PC-3 (cell line): ENCODE measurements around the gene RNASEL. TPM values are rescaled to one million over a fixed set of nuclear protein-coding genes. Genes with fewer than 3 reads are reported as not detected.

ENCODE experiments used
- ATAC-seq: fragments of 200-7000 bp; cut with Tn5 transposase; 2 replicates; pipeline ENCODE4 v1.9.1; 2020; ENCODE audit warnings: mild to moderate bottlenecking, moderate library complexity
- BruUV-seq: library from RNA; stranded (reverse); fragments of 400-500 nt; replicated peaks from 2 replicates; lab custom pipeline; 2021; lab: Mats Ljungman, UMichigan
- CTCF ChIA-PET: fragments of 300-600 bp; sonication (Branson Sonifier 250); formaldehyde crosslinking; loops from one replicate; lab custom pipeline; 2022; ENCODE audit warnings: antibody characterized with exemption; lab: Charles Lee
- POLR2A ChIA-PET: fragments of 300-600 bp; sonication (Branson Sonifier 250); formaldehyde crosslinking; loops from one replicate; lab custom pipeline; 2022; ENCODE audit warnings: antibody characterized with exemption; ENCODE audit not compliant: unreplicated experiment; lab: Charles Lee
- DNase-seq: peaks from one replicate; pipeline ENCODE4 v3.0.0-alpha.2; 2015
- H2AFZ ChIP-seq: fragments of 300-600 bp; sonication (generic); 2 replicates; pipeline ENCODE4 v1.6.0; 2016; ENCODE audit warnings: antibody characterized with exemption, low read length
- H3F3A ChIP-seq: fragments of 300-600 bp; sonication (generic); one replicate; pipeline ENCODE4 v1.6.0; 2017; ENCODE audit warnings: antibody characterized with exemption, low read length, control low read depth, mild to moderate bottlenecking; ENCODE audit not compliant: unreplicated experiment
- H3K27ac ChIP-seq: fragments of 300-600 bp; sonication (generic); 2 replicates; pipeline ENCODE4 v1.5.1; 2016; ENCODE audit warnings: mild to moderate bottlenecking, low read length
- H3K27me3 ChIP-seq: fragments of 300-600 bp; sonication (generic); 2 replicates; pipeline ENCODE4 v1.6.1; 2016; ENCODE audit warnings: low read length, mixed read lengths
- H3K36me3 ChIP-seq: fragments of 300-600 bp; sonication (generic); 2 replicates; pipeline ENCODE4 v1.6.1; 2016; ENCODE audit warnings: low read depth, mixed run types, low read length, mixed read lengths
- H3K4me1 ChIP-seq: fragments of 300-600 bp; sonication (generic); 2 replicates; pipeline ENCODE4 v1.5.1; 2016; ENCODE audit warnings: low read length; ENCODE audit not compliant: insufficient read depth
- H3K4me2 ChIP-seq: fragments of 300-600 bp; sonication (generic); 2 replicates; pipeline ENCODE4 v1.6.0; 2016; ENCODE audit warnings: low read length
- H3K4me3 ChIP-seq: fragments of 300-600 bp; sonication (generic); 2 replicates; pipeline ENCODE4 v1.5.1; 2016; ENCODE audit warnings: mild to moderate bottlenecking, low read length, mixed read lengths
- H3K79me2 ChIP-seq: fragments of 300-600 bp; sonication (generic); 2 replicates; pipeline ENCODE4 v1.6.1; 2017; ENCODE audit warnings: low read length, mixed read lengths
- H3K9ac ChIP-seq: fragments of 300-600 bp; sonication (generic); 2 replicates; pipeline ENCODE4 v1.6.0; 2016; ENCODE audit warnings: mild to moderate bottlenecking, low read length
- H3K9me2 ChIP-seq: fragments of 300-600 bp; sonication (generic); replicated peaks from 2 replicates; pipeline ENCODE4 v1.6.1; 2016; ENCODE audit warnings: mixed run types, low read length, mixed read lengths
- H3K9me3 ChIP-seq: fragments of 300-600 bp; sonication (generic); 2 replicates; pipeline ENCODE4 v1.6.1; 2016; ENCODE audit warnings: low read length, mixed read lengths
- H4K20me1 ChIP-seq: fragments of 300-600 bp; sonication (generic); 2 replicates; pipeline ENCODE4 v1.6.1; 2016; ENCODE audit warnings: low read length, mixed read lengths
- EZH2 ChIP-seq: fragments of 300-600 bp; sonication (generic); IDR thresholded peaks from one replicate; pipeline ENCODE4 v1.6.1; 2017; ENCODE audit warnings: antibody characterized with exemption, mild to moderate bottlenecking, low read length; ENCODE audit not compliant: unreplicated experiment
- EZH2phosphoT487 ChIP-seq: fragments of 300-600 bp; sonication (generic); IDR thresholded peaks from 2 replicates; pipeline ENCODE4 v1.6.1; 2018; ENCODE audit warnings: mild to moderate bottlenecking, antibody characterized with exemption, low read length, borderline replicate concordance
- intact Hi-C: fragments of 100-400 bp; cut with micrococcal nuclease; formaldehyde crosslinking; loops from 2 replicates; pipeline ENCODE4 v1.9.0; 2023
- total RNA-seq: library from RNA; depleted of rRNA; stranded (reverse); fragments of >200 nt; gene quantifications from 2 replicates; pipeline ENCODE4 v1.2.3, GENCODE V29; 2014
- TF ChIP-seq, protein P1 (sequence below): fragments of 300-600 bp; sonication (generic); conservative IDR thresholded peaks from 2 replicates; pipeline ENCODE4 v1.5.1; 2017; ENCODE audit warnings: antibody characterized with exemption, low read depth, mild to moderate bottlenecking, low read length

RNASEL gene
- total RNA-seq, 1 experiment from 2014 or later, result 1.3 TPM

DNA sequence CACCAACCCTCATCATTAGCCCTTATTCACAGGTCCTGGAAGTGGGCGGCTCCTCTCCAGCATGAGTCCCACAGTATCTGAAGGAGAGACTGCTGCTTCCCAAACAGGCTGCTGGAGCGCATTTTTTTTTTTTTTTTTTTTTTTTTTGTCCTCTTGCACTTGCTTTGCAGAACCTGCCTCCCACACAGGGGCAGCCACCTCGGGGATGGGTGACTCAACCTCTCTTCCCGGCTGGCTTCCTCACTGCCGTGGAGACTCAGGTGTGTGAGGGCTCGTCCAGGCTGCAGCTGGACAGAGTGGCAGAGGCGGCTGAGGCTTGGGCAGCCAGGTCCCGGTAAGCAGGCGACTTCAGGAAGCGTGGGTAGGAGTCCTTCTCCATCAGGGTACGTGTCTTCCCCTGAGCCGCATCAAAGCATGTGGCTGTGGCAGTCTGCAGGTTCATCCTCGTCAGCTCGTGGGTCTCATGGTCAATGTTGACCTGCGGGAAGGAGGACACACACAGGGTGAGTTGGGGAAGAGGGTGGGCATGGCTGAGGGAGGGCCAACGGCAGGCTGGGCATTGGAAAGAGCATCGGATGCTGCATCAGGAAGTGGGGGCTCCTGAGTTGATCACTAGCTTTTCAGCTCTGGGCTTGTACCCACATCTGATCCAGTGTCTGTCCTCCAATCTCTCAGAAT lies 11.1 kb upstream of the RNASEL start:
- ChIA-PET CTCF (interaction anchor here (2.2 kb wide), 1 partner anchor 186 kb away, joined by 12 read pairs; no protein-coding TSS in a partner anchor), POLR2A (no interaction called here)
- H3K79me2 ChIP-seq, result no peaks in the 10 kb centered on the region
- no peaks in the 10 kb centered on the region for H3K9me3 ChIP-seq
- H3K4me1 ChIP-seq, result peaks cover 7% of the 10 kb centered on the region
- H3K9me2 ChIP-seq, result no peaks in the 10 kb centered on the region
- DNase-seq, result no peak
- 0 out of 2 replicates have a peak, but pooled peaks cover 3% of the 10 kb centered on the region for H3K36me3 ChIP-seq
- no TSS peak for BruUV-seq
- H3K4me3 ChIP-seq, result no peak overlapping the region
- no peak overlapping the region for H3K4me2 ChIP-seq
- H4K20me1 ChIP-seq, result no peaks in the 10 kb centered on the region
- H3K27me3 ChIP-seq, result no peaks in the 10 kb centered on the region
- H3K9ac ChIP-seq, result no peak overlapping the region
- no peak for TF ChIP-seq EZH2phosphoT487
- no peak overlapping the region for H2AFZ ChIP-seq
- intact Hi-C loops, result no loop called here
- no peak overlapping the region for H3K27ac ChIP-seq
- H3F3A ChIP-seq, result no peaks in the 10 kb centered on the region
- no peak for ATAC-seq

DNA sequence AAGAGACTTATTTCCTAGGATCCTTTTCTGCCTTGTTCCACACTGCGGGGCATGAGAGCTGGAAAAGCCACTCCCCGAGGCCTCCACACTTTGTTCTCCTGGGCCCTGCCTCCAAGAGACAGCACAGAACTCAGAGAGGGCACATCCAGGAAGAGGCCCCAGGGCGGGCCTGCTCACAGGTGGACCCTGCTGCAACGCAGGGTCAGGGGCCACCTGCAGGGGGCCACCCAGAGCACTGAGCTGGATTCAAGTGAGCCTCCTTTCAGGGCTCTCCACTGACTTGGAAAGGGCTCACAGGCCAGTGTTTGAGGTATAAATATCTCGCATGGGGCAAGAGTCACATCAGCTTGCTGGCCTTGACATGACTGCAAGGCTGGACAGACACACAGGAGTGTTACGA lies 10.3 kb upstream of the RNASEL start:
- Histone ChIP-seq H3K27me3 (no peaks in the 10 kb centered on the region), H3K4me3 (no peak overlapping the region), H3K27ac (no peak overlapping the region), H3K4me1 (peaks cover 7% of the 10 kb centered on the region), H3K4me2 (no peak overlapping the region), H3K36me3 (0 out of 2 replicates have a peak, but pooled peaks cover 3% of the 10 kb centered on the region), H3K9ac (no peak overlapping the region), H3K79me2 (no peaks in the 10 kb centered on the region), H3K9me3 (no peaks in the 10 kb centered on the region), H3K9me2 (no peaks in the 10 kb centered on the region), H3F3A (no peaks in the 10 kb centered on the region), H4K20me1 (no peaks in the 10 kb centered on the region), H2AFZ (no peak overlapping the region)
- intact Hi-C loops, result loop anchor here (10.0 kb wide), 1 partner anchor 515 kb away; no protein-coding TSS in a partner anchor
- TF ChIP-seq, protein P1, sequence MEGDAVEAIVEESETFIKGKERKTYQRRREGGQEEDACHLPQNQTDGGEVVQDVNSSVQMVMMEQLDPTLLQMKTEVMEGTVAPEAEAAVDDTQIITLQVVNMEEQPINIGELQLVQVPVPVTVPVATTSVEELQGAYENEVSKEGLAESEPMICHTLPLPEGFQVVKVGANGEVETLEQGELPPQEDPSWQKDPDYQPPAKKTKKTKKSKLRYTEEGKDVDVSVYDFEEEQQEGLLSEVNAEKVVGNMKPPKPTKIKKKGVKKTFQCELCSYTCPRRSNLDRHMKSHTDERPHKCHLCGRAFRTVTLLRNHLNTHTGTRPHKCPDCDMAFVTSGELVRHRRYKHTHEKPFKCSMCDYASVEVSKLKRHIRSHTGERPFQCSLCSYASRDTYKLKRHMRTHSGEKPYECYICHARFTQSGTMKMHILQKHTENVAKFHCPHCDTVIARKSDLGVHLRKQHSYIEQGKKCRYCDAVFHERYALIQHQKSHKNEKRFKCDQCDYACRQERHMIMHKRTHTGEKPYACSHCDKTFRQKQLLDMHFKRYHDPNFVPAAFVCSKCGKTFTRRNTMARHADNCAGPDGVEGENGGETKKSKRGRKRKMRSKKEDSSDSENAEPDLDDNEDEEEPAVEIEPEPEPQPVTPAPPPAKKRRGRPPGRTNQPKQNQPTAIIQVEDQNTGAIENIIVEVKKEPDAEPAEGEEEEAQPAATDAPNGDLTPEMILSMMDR, result peak; percentile 46
- TF ChIP-seq EZH2phosphoT487, result no peak
- TF ChIP-seq EZH2, result no peak
- ChIA-PET POLR2A (no interaction called here), CTCF (interaction anchor here (1.4 to 2.2 kb wide), 2 partner anchors 185 to 187 kb away, joined by 8 to 12 read pairs; no protein-coding TSS in a partner anchor)
- ATAC-seq (no peak), DNase-seq (no peak)
- no TSS peak for BruUV-seq

DNA sequence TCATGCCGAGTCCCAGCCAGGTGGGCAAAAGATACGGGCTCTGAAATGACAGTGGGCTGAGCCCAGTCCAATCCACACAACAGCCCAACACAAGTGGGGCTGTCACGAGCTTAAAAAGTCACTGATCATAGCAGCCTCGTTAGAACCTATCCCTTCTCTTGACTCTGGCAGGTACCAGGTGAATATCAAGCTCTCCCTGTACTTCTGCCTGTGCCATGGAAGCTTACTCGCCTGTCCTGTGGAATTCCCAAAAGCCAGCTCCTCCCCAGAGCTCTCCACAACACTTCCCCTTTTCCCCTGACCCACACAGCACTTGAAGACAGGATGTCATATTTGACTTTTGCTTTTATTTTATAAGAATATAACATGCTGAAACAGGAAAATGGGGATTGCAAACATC lies 9.2 kb upstream of the RNASEL start:
- TF ChIP-seq EZH2phosphoT487, result no peak
- TF ChIP-seq EZH2, result no peak
- TF ChIP-seq, protein P1, result no peak
- POLR2A ChIA-PET, result no interaction called here
- ATAC-seq (peak; percentile 31; the same call in 1 of the 2 replicates), DNase-seq (no peak)
- Histone ChIP-seq H3K36me3 (0 out of 2 replicates have a peak, but pooled peaks cover 3% of the 10 kb centered on the region), H2AFZ (no peak overlapping the region), H3K9ac (no peak overlapping the region), H4K20me1 (no peaks in the 10 kb centered on the region), H3K4me2 (no peak overlapping the region), H3K9me3 (no peaks in the 10 kb centered on the region), H3K4me1 (peaks cover 7% of the 10 kb centered on the region), H3K9me2 (no peaks in the 10 kb centered on the region), H3K27me3 (no peaks in the 10 kb centered on the region), H3K4me3 (no peak overlapping the region), H3F3A (no peaks in the 10 kb centered on the region), H3K79me2 (no peaks in the 10 kb centered on the region), H3K27ac (no peak overlapping the region)
- CTCF ChIA-PET, result interaction anchor here (0.7 to 2.2 kb wide), 4 partner anchors 125 to 188 kb away, joined by 3 to 12 read pairs (median 7); no protein-coding TSS in a partner anchor
- intact Hi-C loops, result loop anchor here (10.0 kb wide), 1 partner anchor 513 kb away; no protein-coding TSS in a partner anchor
- BruUV-seq, result no TSS peak
